Pancreas (tissue), 10 donors: ENCODE measurements around the gene NCAPG2. TPM values are rescaled to one million over a fixed set of nuclear protein-coding genes. Genes with fewer than 3 reads are reported as not detected.

Experiments
- ATAC-seq, 4 donors: fragments of 200-7000 bp; cut with Tn5 transposase; one replicate each; pipeline versions ENCODE4 v1.8.0 to v1.9.1; 2020; ENCODE audit warnings: mild to moderate bottlenecking in 4 of 4, moderate library complexity in 4 of 4
- DNase-seq, 6 donors: peaks; one replicate each; pipeline ENCODE4 v3.0.0-alpha.2; 2020
- FAIRE-seq: peaks from 2 replicates; lab custom pipeline; 2012; peaks lifted over from hg19 to GRCh38; lab: Jason Lieb, UNC
- H3K27ac ChIP-seq, 4 donors: fragments of 200-600 bp; sonication (generic); 1 replicate in 3 of 4; 2 replicates in 1 of 4; pipeline versions ENCODE4 v1.5.0 to v1.8.0; 2020
- H3K27me3 ChIP-seq, 4 donors: fragments of 200-600 bp; one replicate each; pipeline ENCODE4 v1.8.0; 2021
- H3K36me3 ChIP-seq, 3 donors: fragments of 200-600 bp; sonication (generic) in 1 of 3; one replicate each; pipeline versions ENCODE4 v1.5.0 to v1.8.0; 2020 to 2021
- H3K4me1 ChIP-seq, 3 donors: fragments of 200-600 bp; one replicate each; pipeline ENCODE4 v1.8.0; 2021
- H3K4me3 ChIP-seq, 4 donors: fragments of 200-600 bp; sonication (generic) in 2 of 4; one replicate each; pipeline versions ENCODE4 v1.5.0 to v1.8.0; 2020 to 2021
- H3K9me3 ChIP-seq, 4 donors: fragments of 200-600 bp; one replicate each; pipeline ENCODE4 v1.8.0; 2021
- CTCF ChIP-seq, 4 donors: fragments of 200-600 bp; sonication (generic) in 3 of 4; IDR thresholded peaks; one replicate each; pipeline versions ENCODE4 v1.5.0 to v1.8.0; 2021; ENCODE audit warnings: antibody characterized with exemption in 4 of 4
- WGBS, 2 donors: extraction: QIAGEN DNeasy Blood & Tissue Kit; methylation state at CpG; one replicate each; pipeline ENCODE4 v1.1.7; 2013; 5-methylcytosine and 5-hydroxymethylcytosine counted together
- intact Hi-C, 3 donors: fragments of 100-400 bp; cut with DNase I; formaldehyde crosslinking; loops; one replicate each; pipeline versions ENCODE4 v1.11.1 to v1.14.2; 2022
- polyA plus RNA-seq, 2 donors: library from polyadenylated mRNA; stranded (reverse); fragments of 200-250 nt; gene quantifications; one replicate each; pipeline ENCODE4 v1.2.3, GENCODE V29; 2013
- total RNA-seq, 6 donors: library from RNA; stranded (reverse); fragmentation: NEBNext Ultra II Directional in 4 of 6; extraction: Animal tissue kit (Norgen Biotek cat#: 25700) in 4 of 6; gene quantifications; one replicate each; pipeline versions ENCODE4 v1.2.1 to v1.2.4, GENCODE V29; 2021 to 2023
- donor health status: healthy with polysubstance abuse.
- donor health status: DM: no; HTN: no; CAD: no; lungs with moderate emphysema.
- donor health status: DM: no; HTN: no; CAD: no.
- donor health status: control.
- donor health status: control.
- donor health status: Bipolar disorder and iron deficiency.
- donor health status: DM: yes; HTN: yes; CAD: no.
- donor health status: DM: no; HTN: no; CAD: no.
- donor health status: DM: no; HTN: no; CAD: no.
- donor health status: DM: yes; HTN: yes; CAD: no.

Gene NCAPG2
- total and polyA plus RNA-seq, 8 donors: 1.4 to 4.0 (median 3.1) TPM

DNA sequence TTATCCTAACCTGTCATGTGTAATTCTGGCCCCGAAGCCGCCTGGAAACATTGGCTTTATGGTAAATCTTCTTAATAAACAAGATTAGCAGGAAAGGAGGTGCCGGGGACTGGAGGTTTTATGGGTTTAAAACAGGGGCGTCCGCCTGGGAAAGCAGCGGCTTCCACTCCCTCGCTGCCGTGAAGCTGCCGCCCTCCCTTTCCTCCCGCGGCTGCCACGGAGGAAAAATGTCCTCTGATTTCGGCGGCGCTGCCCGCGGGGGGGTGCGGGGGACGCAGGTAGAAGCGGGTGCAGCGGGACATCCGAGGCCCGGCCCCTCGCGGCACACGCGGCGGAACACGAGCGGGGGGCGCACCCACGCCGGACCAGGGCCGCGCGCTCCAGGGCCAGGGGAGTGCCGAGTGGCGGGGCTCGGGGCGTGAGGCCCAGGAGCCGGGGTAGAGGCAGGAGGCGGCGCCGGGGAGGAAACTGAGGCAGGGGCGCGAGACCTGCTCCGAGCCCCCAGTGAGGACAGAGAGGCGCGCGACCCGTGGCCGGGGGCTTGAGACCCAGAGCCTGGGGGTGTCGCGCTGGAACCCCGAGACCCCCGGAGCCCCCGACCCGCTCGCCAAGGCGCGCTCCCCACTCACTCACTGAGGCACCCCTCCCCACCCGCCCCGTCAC is 118.0 kb downstream of the NCAPG2 start:
- Histone ChIP-seq H3K4me3 (peak overlapping the region; percentile 6 to 64 (median 44)), H3K36me3 (no peaks in the 10 kb centered on the region), H3K4me1 (peaks cover 10 to 29% (median 24%) of the 10 kb centered on the region in 3 donors), H3K27ac (peak overlapping the region; percentile 27 to 62 (median 44)), H3K27me3 (no peaks in the 10 kb centered on the region), H3K9me3 (no peaks in the 10 kb centered on the region)
- 1 to 2% methylated on average over 59 to 63 of the region's 63 CpGs for whole genome bisulfite sequencing, 2 donors
- intact Hi-C loops: no loop called here
- DNase-seq (peak in 3 of 6 donors; percentile 42 to 74 (median 51)), FAIRE-seq (no peak), ATAC-seq (peak in 3 of 4 donors; percentile 4 to 11 (median 6))
- no peak for TF ChIP-seq CTCF (IDR thresholded peaks at IDR 0.05)

DNA sequence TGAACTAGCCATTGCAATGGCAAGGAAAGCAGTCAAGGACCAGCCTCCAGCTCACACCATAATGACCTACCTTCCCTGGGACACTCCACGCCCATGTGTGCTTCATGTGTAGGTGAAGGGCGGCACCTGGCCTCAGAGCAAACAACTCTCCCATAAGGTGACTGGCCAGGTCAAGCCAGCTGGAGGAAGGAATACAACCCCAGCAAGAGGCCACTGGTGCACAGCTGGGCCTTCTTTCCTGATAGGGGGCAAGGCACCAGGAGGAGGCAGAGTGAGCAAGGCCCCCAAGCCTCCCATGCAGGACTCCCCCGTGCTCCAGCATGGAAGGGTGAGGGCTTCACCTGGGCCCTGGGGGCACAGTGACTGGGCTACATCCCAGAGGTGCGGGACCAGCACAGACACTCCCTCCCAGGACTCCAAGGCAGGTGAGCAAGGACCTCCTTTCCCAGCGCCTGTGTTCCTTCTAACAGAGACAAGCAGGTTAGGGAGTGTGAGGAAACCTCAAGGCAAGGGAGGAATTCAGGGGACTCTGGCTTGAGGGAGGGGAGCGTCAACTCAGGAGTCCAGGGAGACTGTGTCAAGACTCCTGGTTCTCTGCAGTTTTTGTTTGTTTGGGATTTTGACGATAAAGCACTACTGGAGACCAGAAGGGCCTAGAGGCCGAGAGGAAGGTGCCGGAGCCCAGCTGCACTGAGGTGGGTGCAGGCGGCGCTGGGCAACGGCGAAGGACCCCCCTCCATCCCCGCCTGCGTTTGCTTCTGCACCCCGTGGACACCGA is 118.7 kb downstream of the NCAPG2 start:
- Histone ChIP-seq H3K27me3 (no peaks in the 10 kb centered on the region), H3K9me3 (no peaks in the 10 kb centered on the region), H3K36me3 (no peaks in the 10 kb centered on the region), H3K4me1 (peaks cover 12 to 32% (median 32%) of the 10 kb centered on the region in 3 donors), H3K27ac (peak overlapping the region in 3 of 4 donors; percentile 27 to 62 (median 53)), H3K4me3 (peak overlapping the region in 2 of 4 donors; percentile 50 to 64)
- intact Hi-C loops: no loop called here
- DNase-seq (peak in 4 of 6 donors; percentile 42 to 59 (median 46)), ATAC-seq (peak in 3 of 4 donors; percentile 5 to 36 (median 28)), FAIRE-seq (no peak)
- WGBS, 2 donors: 14 to 15% methylated on average over 17 of the region's 17 CpGs
- no peak for TF ChIP-seq CTCF (IDR thresholded peaks at IDR 0.05)

- no peaks in the 10 kb centered on the region for H3K27me3 ChIP-seq
- DNase-seq (no peak), ATAC-seq (no peak), FAIRE-seq (no peak)
- TF ChIP-seq CTCF (IDR thresholded peaks at IDR 0.05): no peak
- intact Hi-C loops: no loop called here
- no peaks in the 10 kb centered on the region for H3K9me3 ChIP-seq
- H3K36me3 ChIP-seq: no peaks in the 10 kb centered on the region
- H3K4me3 ChIP-seq: no peak overlapping the region
- WGBS, 2 donors: 40 to 46% methylated on average over 8 of the region's 8 CpGs
- peaks cover 20 to 44% (median 42%) of the 10 kb centered on the region in 3 donors for H3K4me1 ChIP-seq
- peak overlapping the region in 1 of 4 donors; percentile 48 for H3K27ac ChIP-seq
These were observed 120.2 kb downstream of the NCAPG2 start for GRCh38 chr7:158584407-158584806.

DNA sequence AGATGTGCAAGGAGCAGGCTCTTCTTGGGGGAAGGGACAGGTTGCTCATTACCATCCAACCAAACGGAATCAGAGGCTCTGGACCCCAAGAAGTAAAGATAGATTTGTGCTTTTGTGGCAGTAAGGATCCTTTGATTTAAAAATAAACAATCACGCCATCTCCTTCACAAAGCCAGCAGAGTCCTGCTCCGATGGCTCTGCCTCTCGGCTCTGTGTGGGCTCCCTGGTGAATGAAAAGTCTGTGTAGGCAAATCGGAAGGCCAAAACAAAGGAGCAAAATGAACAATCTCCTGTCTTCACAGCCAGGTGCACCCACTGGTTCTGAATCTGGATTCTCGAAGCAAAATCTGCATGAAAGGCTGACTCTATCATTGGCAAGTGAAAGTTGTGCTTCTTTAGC is 120.8 kb downstream of the NCAPG2 start:
- Histone ChIP-seq H3K27me3 (no peaks in the 10 kb centered on the region), H3K27ac (peak overlapping the region in 3 of 4 donors; percentile 22 to 48 (median 33))
- ATAC-seq: no peak

More for the DNA sequence above, 120.8 kb downstream of the NCAPG2 start:
- H3K4me1 ChIP-seq: peaks cover 20 to 44% (median 42%) of the 10 kb centered on the region in 3 donors
- no peak overlapping the region for H3K4me3 ChIP-seq
- H3K36me3 ChIP-seq: no peaks in the 10 kb centered on the region
- no peaks in the 10 kb centered on the region for H3K9me3 ChIP-seq
- no peak for TF ChIP-seq CTCF (IDR thresholded peaks at IDR 0.05)
- intact Hi-C loops: no loop called here
- FAIRE-seq (no peak), DNase-seq (no peak)
- WGBS, 2 donors: 36 to 45% methylated on average over 6 of the region's 6 CpGs
